Left hindlimb (tissue), 1 donor: ENCODE data around the gene UBFD1.
"Not testable (repeated sequence)": the region's sequence is repeated elsewhere in the genome, so short reads cannot be mapped to it uniquely, and the experiment has no call there.

Source experiments
- DNase-seq: peaks from one replicate; pipeline ENCODE4 v3.0.0-alpha.2; 2018

UBFD1 gene

GRCh38 chr16:23570992-23571632 lies 13.6 kb downstream of the UBFD1 start:
- DNase-seq: no peak

- DNase-seq: no peak
Measured at GRCh38 chr16:23571895-23572294, 14.4 kb downstream of the UBFD1 start.

- DNase-seq: no peak
Measured at GRCh38 chr16:23572394-23572793, 14.9 kb downstream of the UBFD1 start.

- no peak for DNase-seq
Measured at GRCh38 chr16:23573817-23574216, 16.3 kb downstream of the UBFD1 start.

- no peak for DNase-seq
Measured at GRCh38 chr16:23575834-23576233, 18.3 kb downstream of the UBFD1 start.

GRCh38 chr16:23577493-23577892 lies 20.0 kb downstream of the UBFD1 start:
- no peak for DNase-seq

- DNase-seq: no peak
Measured at GRCh38 chr16:23578101-23578830, 20.7 kb downstream of the UBFD1 start.

GRCh38 chr16:23579371-23579770 lies 21.8 kb downstream of the UBFD1 start:
- DNase-seq: no peak

GRCh38 chr16:23580391-23580790 lies 22.9 kb downstream of the UBFD1 start:
- DNase-seq: no peak

- DNase-seq: no peak
Measured at GRCh38 chr16:23581764-23582163, 24.2 kb downstream of the UBFD1 start.

GRCh38 chr16:23583271-23583670 lies 25.7 kb downstream of the UBFD1 start:
- DNase-seq: not testable (repeated sequence)

GRCh38 chr16:23584186-23585076 lies 26.9 kb downstream of the UBFD1 start:
- DNase-seq: no peak

GRCh38 chr16:23587726-23588125 lies 30.2 kb downstream of the UBFD1 start:
- DNase-seq: no peak

- DNase-seq: no peak
Measured at GRCh38 chr16:23590181-23590580, 32.7 kb downstream of the UBFD1 start.

GRCh38 chr16:23594186-23594585 lies 36.7 kb downstream of the UBFD1 start:
- DNase-seq: no peak

- no peak for DNase-seq
Measured at GRCh38 chr16:23595246-23595950, 37.9 kb downstream of the UBFD1 start.

- DNase-seq: peak; percentile 91
Measured at GRCh38 chr16:23595951-23596720, 38.6 kb downstream of the UBFD1 start, which contains the start of gene NDUFAB1. Gene NDUFAB1 (minus strand): TSS chr16:23596316. CDS start chr16:23596290, 26 bp downstream.

GRCh38 chr16:23597003-23597756 lies 39.7 kb downstream of the UBFD1 start:
- no peak for DNase-seq

- DNase-seq: no peak
Measured at GRCh38 chr16:23607726-23608125, 50.2 kb downstream of the UBFD1 start.

- DNase-seq: no peak
Measured at GRCh38 chr16:23608194-23608593, 50.7 kb downstream of the UBFD1 start.

GRCh38 chr16:23609929-23610328 lies 52.4 kb downstream of the UBFD1 start:
- no peak for DNase-seq
